Measurements from ENCODE around the gene TMEM17.

Gene TMEM17

GRCh38 chr2:62471404-62471803 lies 34.6 kb downstream of the TMEM17 start:
- no peak for DNase-seq

GRCh38 chr2:62469548-62469947 lies 36.4 kb downstream of the TMEM17 start:
- no peak for DNase-seq

GRCh38 chr2:62469114-62469513 lies 36.9 kb downstream of the TMEM17 start:
- DNase-seq = no peak

GRCh38 chr2:62467475-62468321 lies 38.3 kb downstream of the TMEM17 start:
- no peak for DNase-seq

GRCh38 chr2:62467100-62467474 lies 38.9 kb downstream of the TMEM17 start:
- no peak for DNase-seq

- DNase-seq = no peak
These were observed 39.5 kb downstream of the TMEM17 start for GRCh38 chr2:62466503-62466854.

- DNase-seq = no peak
These were observed 40.1 kb downstream of the TMEM17 start for GRCh38 chr2:62465741-62466502.

- no peak for DNase-seq
These were observed 40.8 kb downstream of the TMEM17 start for GRCh38 chr2:62465039-62465740.

GRCh38 chr2:62464221-62465007 lies 41.6 kb downstream of the TMEM17 start:
- no peak for DNase-seq

GRCh38 chr2:62462211-62462610 lies 43.8 kb downstream of the TMEM17 start:
- no peak for DNase-seq

GRCh38 chr2:62461707-62462106 lies 44.3 kb downstream of the TMEM17 start:
- no peak for DNase-seq

- no peak for DNase-seq
These were observed 44.9 kb downstream of the TMEM17 start for GRCh38 chr2:62461017-62461553.

GRCh38 chr2:62460175-62460574 lies 45.8 kb downstream of the TMEM17 start:
- DNase-seq = no peak

- no peak for DNase-seq
These were observed 46.3 kb downstream of the TMEM17 start for GRCh38 chr2:62459672-62460071.

GRCh38 chr2:62459106-62459505 lies 46.9 kb downstream of the TMEM17 start:
- no peak for DNase-seq

- no peak for DNase-seq
These were observed 47.3 kb downstream of the TMEM17 start for GRCh38 chr2:62458671-62459081.

GRCh38 chr2:62458206-62458641 lies 47.8 kb downstream of the TMEM17 start:
- no peak for DNase-seq

- DNase-seq = no peak
These were observed 48.4 kb downstream of the TMEM17 start for GRCh38 chr2:62457556-62457955.

GRCh38 chr2:62456721-62457539 lies 49.1 kb downstream of the TMEM17 start:
- DNase-seq = no peak

GRCh38 chr2:62455957-62456692 lies 49.9 kb downstream of the TMEM17 start:
- DNase-seq = no peak

GRCh38 chr2:62453955-62454354 lies 52.0 kb downstream of the TMEM17 start:
- no peak for DNase-seq

Measured in NCI-H187 treated with DMSO at 0.1 percent for 48 hours (cell line).